ENCODE measurements around the gene CHCHD10. TPM values are rescaled to one million over a fixed set of nuclear protein-coding genes. Genes with fewer than 3 reads are reported as not detected.
A peak's percentile ranks its signal among the peaks of the same experiment; 100 is the strongest.

Gene CHCHD10
- total and polyA plus RNA-seq, 2 of the 13 experiments (the other 11 are each of a cell fraction or from before 2014, with no cell fraction given) = 37.0 to 62.8 TPM

DNA sequence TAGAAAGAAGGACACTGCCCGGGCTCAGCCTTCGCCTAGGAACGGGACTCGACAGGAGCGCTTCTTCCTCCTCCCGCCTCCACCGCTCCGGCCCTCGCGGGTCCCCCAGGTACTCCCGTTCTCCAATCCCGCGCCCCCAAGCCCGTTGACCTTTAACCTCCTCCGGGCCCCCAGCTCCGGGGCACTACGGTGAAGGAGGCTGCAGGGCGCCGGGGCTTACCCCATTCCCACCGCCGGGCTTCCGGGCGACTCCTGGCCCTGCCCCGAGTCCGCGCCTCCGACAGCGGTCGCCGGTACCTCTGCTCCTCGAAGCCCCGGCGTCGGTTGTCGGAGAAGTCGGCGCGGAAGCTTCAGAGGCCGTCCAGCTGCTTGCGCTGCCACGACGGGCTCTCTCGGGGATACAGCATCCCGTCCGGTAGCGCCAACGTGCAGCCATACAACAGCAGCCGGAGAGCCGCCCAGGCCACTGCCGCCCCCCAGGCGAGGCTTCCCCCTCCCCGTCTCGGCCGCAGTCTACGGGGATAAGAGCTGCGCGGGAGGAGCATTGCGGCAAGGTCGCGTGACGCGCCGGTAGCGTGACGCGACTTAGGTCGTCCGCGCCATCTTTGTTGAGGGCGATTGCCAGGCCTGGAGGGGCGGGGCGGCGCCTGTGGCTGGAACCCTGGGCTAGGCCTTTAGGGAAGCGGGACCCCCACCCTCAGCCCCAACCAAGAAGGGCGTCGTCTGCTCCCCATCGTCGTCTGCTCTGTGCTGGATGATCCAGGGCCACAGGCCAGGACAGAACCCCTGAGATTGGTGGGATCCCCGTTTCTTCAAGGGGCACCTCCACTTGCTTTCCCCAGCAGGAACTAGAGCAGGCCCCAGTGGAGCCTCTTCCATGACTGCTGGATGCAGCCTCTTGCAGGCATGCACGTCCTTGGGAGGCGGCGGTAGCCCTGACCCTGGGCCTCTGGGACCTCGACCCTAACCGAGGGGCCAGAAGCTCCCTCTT is 50.7 kb downstream of the CHCHD10 start (continued):
- TF ChIP-seq MEIS2 (CRISPR knock-in tag; IDR thresholded peaks at IDR 0.05) (peak; percentile 71; the same call in 1 of the 2 replicates), CENPT (CRISPR knock-in tag; IDR thresholded peaks at IDR 0.05; ENCODE audit: low read depth) (peak; percentile 76), ZNF773 (CRISPR knock-in tag; IDR thresholded peaks at IDR 0.05; ENCODE audit: borderline replicate concordance) (peak; percentile 60; the same call in 1 of the 2 replicates), ZNF616 (CRISPR knock-in tag; IDR thresholded peaks at IDR 0.05; ENCODE audit: low read depth) (peak; percentile 90), SRY (CRISPR knock-in tag; IDR thresholded peaks at IDR 0.05) (peak; percentile 82), ZNF556 (CRISPR knock-in tag; IDR thresholded peaks at IDR 0.05; ENCODE audit: borderline replicate concordance) (peak; percentile 74; the same call in 1 of the 2 replicates), ZNF547 (CRISPR knock-in tag; IDR thresholded peaks at IDR 0.05) (peak; percentile 91), TBX3 (IDR thresholded peaks at IDR 0.05; ENCODE audit: borderline replicate concordance) (no peak), RFX5 (IDR thresholded peaks at IDR 0.05; ENCODE audit: low read depth, low read length) (no peak), SNAI1 (CRISPR knock-in tag; IDR thresholded peaks at IDR 0.05; ENCODE audit: borderline replicate concordance) (peak; percentile 88; the same call in 1 of the 2 replicates), ZNF724P (CRISPR knock-in tag; IDR thresholded peaks at IDR 0.05; ENCODE audit: borderline replicate concordance) (no peak), ZNF615 (CRISPR knock-in tag; IDR thresholded peaks at IDR 0.05; ENCODE audit: borderline replicate concordance) (no peak), RFX3 (CRISPR knock-in tag; IDR thresholded peaks at IDR 0.05) (no peak), ZNF18 (CRISPR knock-in tag; IDR thresholded peaks at IDR 0.05; ENCODE audit: insufficient replicate concordance) (no peak), POLR2AphosphoS5 (IDR thresholded peaks at IDR 0.05; ENCODE audit: low read depth, low read length) (peak; percentile 78), ETS1 (CRISPR knock-in tag; IDR thresholded peaks at IDR 0.05) (no peak), REPIN1 (CRISPR knock-in tag; IDR thresholded peaks at IDR 0.05; ENCODE audit: borderline replicate concordance, low read depth) (peak; percentile 89), ZMAT3 (CRISPR knock-in tag; conservative IDR thresholded peaks at IDR 0.05) (no peak), TSC22D2 (CRISPR knock-in tag; IDR thresholded peaks at IDR 0.05; ENCODE audit: borderline replicate concordance) (no peak), KAT8 (CRISPR knock-in tag; IDR thresholded peaks at IDR 0.05) (peak; percentile 91), NR2F1 (CRISPR knock-in tag; IDR thresholded peaks at IDR 0.05) (peak in 1 of 2 experiments; percentile 37; a peak in 1 of 4 replicates), SKI (IDR thresholded peaks at IDR 0.05; ENCODE audit: partially characterized antibody) (no peak), ZNF432 (CRISPR knock-in tag; IDR thresholded peaks at IDR 0.05; ENCODE audit: borderline replicate concordance) (no peak)
- TF ChIP-seq, protein P1, sequence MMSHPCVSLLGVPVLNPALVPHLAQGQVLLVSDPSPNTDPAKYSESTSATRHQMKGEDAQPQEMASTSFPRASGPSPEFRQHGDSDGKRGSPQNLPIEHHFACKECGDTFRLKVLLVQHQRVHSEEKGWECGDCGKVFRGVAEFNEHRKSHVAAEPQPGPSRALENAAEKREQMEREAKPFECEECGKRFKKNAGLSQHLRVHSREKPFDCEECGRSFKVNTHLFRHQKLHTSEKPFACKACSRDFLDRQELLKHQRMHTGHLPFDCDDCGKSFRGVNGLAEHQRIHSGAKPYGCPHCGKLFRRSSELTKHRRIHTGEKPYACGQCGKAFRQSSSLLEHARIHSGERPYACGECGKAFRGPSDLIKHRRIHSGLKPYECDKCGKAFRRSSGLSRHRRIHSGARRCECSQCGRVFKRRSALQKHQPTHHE (CRISPR knock-in tag; IDR thresholded peaks at IDR 0.05; ENCODE audit: borderline replicate concordance) = 0 out of 2 replicates have a peak, but pooled peaks have one; percentile 71
- TF ChIP-seq, protein P2, sequence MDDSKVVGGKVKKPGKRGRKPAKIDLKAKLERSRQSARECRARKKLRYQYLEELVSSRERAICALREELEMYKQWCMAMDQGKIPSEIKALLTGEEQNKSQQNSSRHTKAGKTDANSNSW (CRISPR knock-in tag; IDR thresholded peaks at IDR 0.05; ENCODE audit: borderline replicate concordance) = peak; percentile 67; the same call in 1 of the 2 replicates
